ENCODE results near the gene LSS.

DNA sequence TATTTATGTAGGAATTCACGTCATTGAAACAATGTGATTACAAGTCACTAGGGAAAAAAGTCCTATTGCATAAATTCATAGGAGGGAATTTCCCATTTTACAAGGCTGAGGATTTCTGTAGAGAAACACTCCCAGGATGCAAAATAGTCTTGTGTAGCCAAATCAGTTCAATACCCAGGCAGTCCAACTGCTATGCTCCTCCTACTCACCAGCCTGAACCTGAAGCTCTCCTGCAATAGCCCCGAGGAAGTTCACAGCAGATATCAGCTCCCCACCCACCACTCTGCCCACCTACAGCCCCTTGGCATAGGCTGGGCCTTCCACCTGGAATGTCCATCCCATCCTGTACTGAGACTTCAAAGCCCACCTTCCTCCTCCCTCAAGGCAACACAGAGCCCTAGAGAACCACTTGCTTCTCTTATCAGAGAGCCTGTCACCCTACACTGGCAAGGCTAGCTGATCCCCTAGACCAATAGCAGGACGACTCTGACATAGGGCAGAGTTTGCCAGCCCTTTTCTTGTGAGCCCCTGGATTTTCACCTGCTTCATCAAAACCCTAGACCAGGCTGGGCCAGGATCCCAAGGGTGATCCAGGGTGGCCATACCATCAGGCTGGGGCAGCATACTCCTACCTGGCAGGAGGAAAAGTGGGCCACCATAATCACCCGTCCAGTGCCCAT is 1.5 kb downstream of the LSS start:
- TF ChIP-seq CREB1 (IDR thresholded peaks at IDR 0.05; ENCODE audit: low read depth) (no peak), EP300 (IDR thresholded peaks at IDR 0.05; ENCODE audit: borderline replicate concordance) (no peak), CEBPB (IDR thresholded peaks at IDR 0.05) (no peak), NFIC (IDR thresholded peaks at IDR 0.05) (no peak), RAD21 (IDR thresholded peaks at IDR 0.05; ENCODE audit: low read depth) (no peak)
- TF ChIP-seq, protein P1, sequence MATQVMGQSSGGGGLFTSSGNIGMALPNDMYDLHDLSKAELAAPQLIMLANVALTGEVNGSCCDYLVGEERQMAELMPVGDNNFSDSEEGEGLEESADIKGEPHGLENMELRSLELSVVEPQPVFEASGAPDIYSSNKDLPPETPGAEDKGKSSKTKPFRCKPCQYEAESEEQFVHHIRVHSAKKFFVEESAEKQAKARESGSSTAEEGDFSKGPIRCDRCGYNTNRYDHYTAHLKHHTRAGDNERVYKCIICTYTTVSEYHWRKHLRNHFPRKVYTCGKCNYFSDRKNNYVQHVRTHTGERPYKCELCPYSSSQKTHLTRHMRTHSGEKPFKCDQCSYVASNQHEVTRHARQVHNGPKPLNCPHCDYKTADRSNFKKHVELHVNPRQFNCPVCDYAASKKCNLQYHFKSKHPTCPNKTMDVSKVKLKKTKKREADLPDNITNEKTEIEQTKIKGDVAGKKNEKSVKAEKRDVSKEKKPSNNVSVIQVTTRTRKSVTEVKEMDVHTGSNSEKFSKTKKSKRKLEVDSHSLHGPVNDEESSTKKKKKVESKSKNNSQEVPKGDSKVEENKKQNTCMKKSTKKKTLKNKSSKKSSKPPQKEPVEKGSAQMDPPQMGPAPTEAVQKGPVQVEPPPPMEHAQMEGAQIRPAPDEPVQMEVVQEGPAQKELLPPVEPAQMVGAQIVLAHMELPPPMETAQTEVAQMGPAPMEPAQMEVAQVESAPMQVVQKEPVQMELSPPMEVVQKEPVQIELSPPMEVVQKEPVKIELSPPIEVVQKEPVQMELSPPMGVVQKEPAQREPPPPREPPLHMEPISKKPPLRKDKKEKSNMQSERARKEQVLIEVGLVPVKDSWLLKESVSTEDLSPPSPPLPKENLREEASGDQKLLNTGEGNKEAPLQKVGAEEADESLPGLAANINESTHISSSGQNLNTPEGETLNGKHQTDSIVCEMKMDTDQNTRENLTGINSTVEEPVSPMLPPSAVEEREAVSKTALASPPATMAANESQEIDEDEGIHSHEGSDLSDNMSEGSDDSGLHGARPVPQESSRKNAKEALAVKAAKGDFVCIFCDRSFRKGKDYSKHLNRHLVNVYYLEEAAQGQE (IDR thresholded peaks at IDR 0.05; ENCODE audit: low read depth), result no peak
